Measurements from ENCODE around the gene RSRP1.
A peak's percentile ranks its signal among the peaks of the same experiment; 100 is the strongest.
"Not testable (repeated sequence)": the region's sequence is repeated elsewhere in the genome, so short reads cannot be mapped to it uniquely, and the experiment has no call there.

RSRP1 gene

GRCh38 chr1:25247024-25247828 lies at the start of gene RSRP1:
TSS of gene RSRP1 (minus strand) at chr1:25247454. CDS start at chr1:25246963, 491 bp downstream.
- DNase-seq: peak; percentile 100

- not testable (repeated sequence) for DNase-seq
Observed at GRCh38 chr1:25296501-25296900, 49.2 kb upstream of the RSRP1 start.

GRCh38 chr1:25294889-25295826 lies 47.9 kb upstream of the RSRP1 start:
- not testable (repeated sequence) for DNase-seq

GRCh38 chr1:25293426-25293825 lies 46.2 kb upstream of the RSRP1 start:
- DNase-seq: not testable (repeated sequence)

GRCh38 chr1:25290043-25290442 lies 42.8 kb upstream of the RSRP1 start:
- DNase-seq: not testable (repeated sequence)

- DNase-seq: not testable (repeated sequence)
Observed at GRCh38 chr1:25288573-25289101, 41.4 kb upstream of the RSRP1 start.

- not testable (repeated sequence) for DNase-seq
Observed at GRCh38 chr1:25287164-25287563, 39.9 kb upstream of the RSRP1 start.

GRCh38 chr1:25285862-25286261 lies 38.6 kb upstream of the RSRP1 start:
- not testable (repeated sequence) for DNase-seq

GRCh38 chr1:25279693-25280111 lies 32.4 kb upstream of the RSRP1 start:
- DNase-seq: not testable (repeated sequence)

GRCh38 chr1:25278790-25279189 lies 31.5 kb upstream of the RSRP1 start:
- DNase-seq: not testable (repeated sequence)

GRCh38 chr1:25278358-25278757 lies 31.1 kb upstream of the RSRP1 start:
- DNase-seq: not testable (repeated sequence)

- not testable (repeated sequence) for DNase-seq
Observed at GRCh38 chr1:25277295-25277694, 30.0 kb upstream of the RSRP1 start.

GRCh38 chr1:25275648-25276047 lies 28.4 kb upstream of the RSRP1 start:
- DNase-seq: not testable (repeated sequence)

- not testable (repeated sequence) for DNase-seq
Observed at GRCh38 chr1:25272238-25272637, 25.0 kb upstream of the RSRP1 start, which contains the start of gene RHD. TSS of gene RHD (plus strand) at chr1:25272509. CDS start at chr1:25272548, 39 bp downstream.

- not testable (repeated sequence) for DNase-seq
Observed at GRCh38 chr1:25268143-25268760, 21.0 kb upstream of the RSRP1 start.

GRCh38 chr1:25267288-25268142 lies 20.3 kb upstream of the RSRP1 start:
- peak; percentile 89 for DNase-seq

GRCh38 chr1:25266554-25267287 lies 19.5 kb upstream of the RSRP1 start:
- not testable (repeated sequence) for DNase-seq

GRCh38 chr1:25260336-25260735 lies 13.1 kb upstream of the RSRP1 start:
- not testable (repeated sequence) for DNase-seq

GRCh38 chr1:25259813-25260212 lies 12.6 kb upstream of the RSRP1 start:
- not testable (repeated sequence) for DNase-seq

- DNase-seq: no peak
Observed at GRCh38 chr1:25257196-25257595, 9.9 kb upstream of the RSRP1 start.

GRCh38 chr1:25256578-25256965 lies 9.3 kb upstream of the RSRP1 start:
- DNase-seq: no peak
